Lower lobe of right lung (tissue), 2 donors: ENCODE results near the gene KRTAP10-4. TPM values are rescaled to one million over a fixed set of nuclear protein-coding genes. Genes with fewer than 3 reads are reported as not detected.

Experiments used
- ATAC-seq, 2 donors: fragments of 200-7000 bp; cut with Tn5 transposase; one replicate each; pipeline ENCODE4 v1.9.1; 2020 to 2022; ENCODE audit warnings: mild to moderate bottlenecking in 2 of 2, moderate library complexity in 2 of 2
- DNase-seq: peaks from one replicate; pipeline ENCODE4 v3.0.0-alpha.2; 2020
- H3K27ac ChIP-seq: fragments of 200-600 bp; one replicate; pipeline ENCODE4 v1.8.0; 2022
- H3K27me3 ChIP-seq: fragments of 200-600 bp; one replicate; pipeline ENCODE4 v1.8.0; 2022; ENCODE audit warnings: low read depth
- H3K36me3 ChIP-seq: fragments of 200-600 bp; one replicate; pipeline ENCODE4 v1.8.0; 2022; ENCODE audit warnings: mild to moderate bottlenecking
- H3K4me1 ChIP-seq: fragments of 200-600 bp; one replicate; pipeline ENCODE4 v1.8.0; 2022
- H3K4me3 ChIP-seq: fragments of 200-600 bp; one replicate; pipeline ENCODE4 v1.8.0; 2022; ENCODE audit warnings: mild to moderate bottlenecking
- H3K9me3 ChIP-seq: fragments of 200-600 bp; one replicate; pipeline ENCODE4 v1.8.0; 2022
- intact Hi-C: fragments of 100-400 bp; cut with DNase I; formaldehyde crosslinking; loops from one replicate; pipeline ENCODE4 v1.11.0; 2022
- total RNA-seq: library from RNA; stranded (reverse); fragmentation: NEBNext Ultra II Directional; extraction: Animal tissue kit (Norgen Biotek cat#: 25700); gene quantifications from one replicate; pipeline ENCODE4 v1.2.1, GENCODE V29; 2021
- TF ChIP-seq, protein P1 (sequence below): fragments of 200-600 bp; IDR thresholded peaks from one replicate; pipeline ENCODE4 v1.8.0; 2022; ENCODE audit warnings: antibody characterized with exemption, mild to moderate bottlenecking
- donor health status: DM: no; HTN: yes; CAD: no; lungs with severe emphysema.

Gene KRTAP10-4
- total RNA-seq, 1 donor from 2014 or later: not detected

GRCh38 chr21:44530903-44531605 is 42.5 kb upstream of the KRTAP10-4 start:
- Histone ChIP-seq H3K4me1 (no peaks in the 10 kb centered on the region), H3K27me3 (no peaks in the 10 kb centered on the region), H3K27ac (no peak overlapping the region), H3K9me3 (no peaks in the 10 kb centered on the region), H3K36me3 (no peaks in the 10 kb centered on the region), H3K4me3 (no peak overlapping the region)
- ATAC-seq (no peak), DNase-seq (no peak)
- TF ChIP-seq, protein P1, sequence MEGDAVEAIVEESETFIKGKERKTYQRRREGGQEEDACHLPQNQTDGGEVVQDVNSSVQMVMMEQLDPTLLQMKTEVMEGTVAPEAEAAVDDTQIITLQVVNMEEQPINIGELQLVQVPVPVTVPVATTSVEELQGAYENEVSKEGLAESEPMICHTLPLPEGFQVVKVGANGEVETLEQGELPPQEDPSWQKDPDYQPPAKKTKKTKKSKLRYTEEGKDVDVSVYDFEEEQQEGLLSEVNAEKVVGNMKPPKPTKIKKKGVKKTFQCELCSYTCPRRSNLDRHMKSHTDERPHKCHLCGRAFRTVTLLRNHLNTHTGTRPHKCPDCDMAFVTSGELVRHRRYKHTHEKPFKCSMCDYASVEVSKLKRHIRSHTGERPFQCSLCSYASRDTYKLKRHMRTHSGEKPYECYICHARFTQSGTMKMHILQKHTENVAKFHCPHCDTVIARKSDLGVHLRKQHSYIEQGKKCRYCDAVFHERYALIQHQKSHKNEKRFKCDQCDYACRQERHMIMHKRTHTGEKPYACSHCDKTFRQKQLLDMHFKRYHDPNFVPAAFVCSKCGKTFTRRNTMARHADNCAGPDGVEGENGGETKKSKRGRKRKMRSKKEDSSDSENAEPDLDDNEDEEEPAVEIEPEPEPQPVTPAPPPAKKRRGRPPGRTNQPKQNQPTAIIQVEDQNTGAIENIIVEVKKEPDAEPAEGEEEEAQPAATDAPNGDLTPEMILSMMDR: no peak
- intact Hi-C loops: no loop called here

DNA sequence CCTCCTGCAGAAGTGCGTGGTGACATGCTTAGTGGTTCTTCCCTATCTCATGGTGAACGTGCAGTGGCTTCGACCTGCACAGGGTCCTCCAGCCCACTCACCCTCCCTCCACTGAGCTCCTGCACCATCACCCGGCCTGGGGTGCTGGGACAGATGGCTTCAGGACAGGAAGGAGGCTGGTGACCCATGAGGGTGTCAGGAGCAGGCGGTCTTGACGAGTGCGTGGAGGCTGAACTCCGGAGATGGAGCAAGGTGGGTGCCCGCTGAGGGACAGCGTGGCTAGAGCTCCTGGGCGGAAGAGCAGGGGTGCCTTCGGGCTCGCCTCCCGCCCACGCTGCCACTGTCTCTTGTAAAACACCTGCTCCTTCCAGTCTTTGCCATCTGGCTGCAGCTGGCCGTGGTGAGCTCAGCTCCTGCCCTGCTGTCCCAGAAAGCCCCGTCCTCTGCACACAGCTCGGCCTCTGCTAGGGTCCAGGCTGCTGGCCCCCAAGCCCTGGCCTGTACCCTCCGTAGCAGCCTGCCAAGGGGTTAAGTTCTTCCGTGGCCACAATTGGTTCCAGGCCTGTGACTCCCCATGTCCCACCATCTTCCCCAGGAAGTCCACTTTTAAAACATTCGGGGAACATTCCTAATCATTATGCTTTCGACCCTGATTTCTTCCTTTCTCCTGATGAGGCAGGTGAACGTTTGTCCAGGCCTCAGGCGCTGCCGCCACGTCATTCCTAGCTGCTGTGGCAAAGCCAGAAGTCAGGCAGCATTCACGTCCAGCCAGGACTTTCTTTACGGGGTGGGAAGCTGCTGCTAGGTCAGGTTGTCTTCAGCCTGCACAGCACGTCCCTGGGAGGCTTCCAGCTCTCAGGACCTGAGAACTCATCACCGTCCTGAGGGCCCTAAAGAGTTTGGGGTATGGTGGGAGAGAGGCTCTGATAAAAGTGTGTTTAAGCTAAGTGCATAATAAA is 41.6 kb upstream of the KRTAP10-4 start:
- DNase-seq (peak; percentile 38), ATAC-seq (no peak)
- Histone ChIP-seq H3K27me3 (no peaks in the 10 kb centered on the region), H3K4me3 (no peak overlapping the region), H3K27ac (no peak overlapping the region), H3K36me3 (no peaks in the 10 kb centered on the region), H3K9me3 (no peaks in the 10 kb centered on the region), H3K4me1 (no peaks in the 10 kb centered on the region)
- intact Hi-C loops: no loop called here
- TF ChIP-seq, protein P1: no peak

GRCh38 chr21:44532712-44533111 is 40.8 kb upstream of the KRTAP10-4 start:
- Histone ChIP-seq H3K4me1 (no peaks in the 10 kb centered on the region), H3K4me3 (no peak overlapping the region), H3K27ac (no peak overlapping the region), H3K36me3 (no peaks in the 10 kb centered on the region), H3K9me3 (no peaks in the 10 kb centered on the region), H3K27me3 (no peaks in the 10 kb centered on the region)
- intact Hi-C loops: no loop called here
- ATAC-seq (no peak), DNase-seq (no peak)
- TF ChIP-seq, protein P1: no peak

DNA sequence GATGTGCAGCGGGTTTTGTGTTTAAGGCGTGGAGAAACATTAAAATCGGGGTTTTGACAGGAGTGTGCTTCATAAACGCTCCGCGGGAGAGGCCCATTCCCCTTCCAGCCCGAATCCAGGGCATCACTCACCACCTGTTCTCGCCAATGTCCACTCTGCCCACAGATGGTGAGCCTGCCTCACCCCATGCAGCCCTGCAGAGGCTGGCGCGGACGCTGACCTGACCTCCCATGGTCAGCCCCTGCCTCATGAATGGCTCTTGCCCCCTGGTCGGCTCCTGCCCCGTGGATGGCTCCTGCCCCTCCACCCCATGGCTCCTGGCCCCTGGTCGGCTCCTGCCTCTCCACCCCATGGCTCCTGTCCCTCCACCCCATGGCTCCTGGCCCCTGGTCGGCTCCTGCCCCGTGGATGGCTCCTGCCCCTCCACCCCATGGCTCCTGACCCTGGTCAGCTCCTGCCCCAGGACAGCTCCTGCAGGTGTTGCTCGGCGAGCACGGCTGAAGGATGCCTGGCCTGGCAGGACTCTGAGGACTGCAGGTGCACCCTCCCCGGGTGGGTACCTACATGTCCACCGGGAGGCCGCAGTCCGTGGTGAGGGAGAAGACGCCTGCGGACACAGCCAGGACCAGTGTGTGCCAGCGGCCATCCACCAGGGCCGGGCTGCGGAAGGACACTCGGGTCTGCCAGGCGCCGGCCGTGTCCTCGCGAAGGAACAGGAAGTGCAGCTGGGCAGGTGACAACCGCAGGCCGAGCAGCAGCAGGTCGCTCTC is 40.2 kb upstream of the KRTAP10-4 start:
- Histone ChIP-seq H3K9me3 (no peaks in the 10 kb centered on the region), H3K27me3 (peaks cover under 1% of the 10 kb centered on the region), H3K27ac (no peak overlapping the region), H3K36me3 (no peaks in the 10 kb centered on the region), H3K4me1 (no peaks in the 10 kb centered on the region), H3K4me3 (no peak overlapping the region)
- intact Hi-C loops: no loop called here
- DNase-seq: peak; percentile 45
- no peak for ATAC-seq
- TF ChIP-seq, protein P1: no peak

- intact Hi-C loops: no loop called here
- DNase-seq (no peak), ATAC-seq (no peak)
- Histone ChIP-seq H3K4me1 (no peaks in the 10 kb centered on the region), H3K27ac (no peak overlapping the region), H3K27me3 (peaks cover 5% of the 10 kb centered on the region), H3K4me3 (no peak overlapping the region), H3K36me3 (no peaks in the 10 kb centered on the region), H3K9me3 (no peaks in the 10 kb centered on the region)
- TF ChIP-seq, protein P1: no peak
Measured at GRCh38 chr21:44533891-44534627, 39.5 kb upstream of the KRTAP10-4 start.
